H9 (cell line): Measurements from ENCODE around the gene FGFBP2. TPM values are rescaled to one million over a fixed set of nuclear protein-coding genes. Genes with fewer than 3 reads are reported as not detected.

ENCODE experiments used
- DNase-seq: peaks from one replicate; pipeline ENCODE4 v3.0.0-alpha.2; 2017
- H2AFZ ChIP-seq: one replicate; pipeline ENCODE4 v1.6.1; 2013; ENCODE audit warnings: mild to moderate bottlenecking, low read length, control low read depth, moderate library complexity
- H2AK5ac ChIP-seq: 2 replicates; pipeline ENCODE4 v1.6.1; 2013; ENCODE audit warnings: low read length, control low read depth, mixed read lengths; ENCODE audit not compliant: insufficient read length
- H2BK120ac ChIP-seq: one replicate; pipeline ENCODE4 v1.6.1; 2013; ENCODE audit warnings: low read depth, mild to moderate bottlenecking, low read length, control low read depth, inconsistent platforms; ENCODE audit not compliant: poor library complexity, severe bottlenecking
- H2BK12ac ChIP-seq: 2 replicates; pipeline ENCODE4 v1.6.1; 2013; ENCODE audit warnings: low read length, control low read depth, mixed read lengths, low read depth; ENCODE audit not compliant: insufficient read length
- H2BK15ac ChIP-seq: 2 replicates; pipeline ENCODE4 v1.6.1; 2013; ENCODE audit warnings: low read depth, low read length, control low read depth
- H2BK20ac ChIP-seq: one replicate; pipeline ENCODE4 v1.6.1; 2013; ENCODE audit warnings: low read depth, mild to moderate bottlenecking, low read length, control low read depth, inconsistent platforms; ENCODE audit not compliant: poor library complexity, severe bottlenecking
- H2BK5ac ChIP-seq: 2 replicates; pipeline ENCODE4 v1.6.1; 2013; ENCODE audit warnings: low read length, control low read depth, mixed read lengths; ENCODE audit not compliant: insufficient read length
- H3K14ac ChIP-seq: 2 replicates; pipeline ENCODE4 v1.6.1; 2013; ENCODE audit warnings: low read length, control low read depth; ENCODE audit not compliant: insufficient read depth
- H3K18ac ChIP-seq: 2 replicates; pipeline ENCODE4 v1.6.1; 2013; ENCODE audit warnings: low read depth, mild to moderate bottlenecking, mixed read lengths, low read length, control low read depth; ENCODE audit not compliant: insufficient read length
- H3K23ac ChIP-seq: 2 replicates; pipeline ENCODE4 v1.6.1; 2013; ENCODE audit warnings: low read length, control low read depth, mixed read lengths, low read depth; ENCODE audit not compliant: insufficient read length
- H3K23me2 ChIP-seq: 2 replicates; pipeline ENCODE4 v1.6.1; 2013; ENCODE audit warnings: low read depth, mild to moderate bottlenecking, mixed read lengths, low read length, control low read depth; ENCODE audit not compliant: insufficient read length, poor library complexity, severe bottlenecking
- H3K27ac ChIP-seq: 2 replicates; pipeline ENCODE4 v1.5.1; 2013; ENCODE audit warnings: low read length, control low read depth, mixed read lengths, low read depth; ENCODE audit not compliant: insufficient read length
- H3K27me3 ChIP-seq: 2 replicates; pipeline ENCODE4 v1.6.1; 2013; ENCODE audit warnings: low read length, control low read depth, inconsistent platforms; ENCODE audit not compliant: insufficient read depth
- H3K4ac ChIP-seq: 2 replicates; pipeline ENCODE4 v1.6.1; 2013; ENCODE audit warnings: low read depth, mild to moderate bottlenecking, control low read depth, inconsistent platforms, low read length, moderate library complexity
- H3K4me1 ChIP-seq: 2 replicates; pipeline ENCODE4 v1.6.1; 2013; ENCODE audit warnings: low read length, control low read depth, inconsistent platforms; ENCODE audit not compliant: insufficient read depth
- H3K4me2 ChIP-seq: 2 replicates; pipeline ENCODE4 v1.6.1; 2013; ENCODE audit warnings: low read length, control low read depth, mixed read lengths; ENCODE audit not compliant: insufficient read length, insufficient read depth
- H3K56ac ChIP-seq: 2 replicates; pipeline ENCODE4 v1.6.1; 2013; ENCODE audit warnings: low read depth, mild to moderate bottlenecking, mixed read lengths, low read length, control low read depth; ENCODE audit not compliant: insufficient read length
- H3K79me1 ChIP-seq: 2 replicates; pipeline ENCODE4 v1.6.1; 2013; ENCODE audit warnings: low read depth, mild to moderate bottlenecking, moderate library complexity, low read length, control low read depth, inconsistent platforms; ENCODE audit not compliant: insufficient read depth, poor library complexity, severe bottlenecking
- H3K79me2 ChIP-seq: 2 replicates; pipeline ENCODE4 v1.6.1; 2013; ENCODE audit warnings: low read length, control low read depth, inconsistent platforms; ENCODE audit not compliant: insufficient read depth
- H3K9ac ChIP-seq: 2 replicates; pipeline ENCODE4 v1.6.1; 2013; ENCODE audit warnings: low read length, control low read depth, mixed read lengths; ENCODE audit not compliant: insufficient read length; ENCODE audit errors: extremely low read depth
- H3K9me3 ChIP-seq: one replicate; pipeline ENCODE4 v1.6.1; 2013; ENCODE audit warnings: low read depth, low read length, inconsistent platforms; ENCODE audit not compliant: control insufficient read depth
- H3T11ph ChIP-seq: one replicate; pipeline ENCODE4 v1.6.1; 2013; ENCODE audit warnings: mild to moderate bottlenecking, low read length, control low read depth, inconsistent platforms
- H4K20me1 ChIP-seq: one replicate; pipeline ENCODE4 v1.6.1; 2013; ENCODE audit not compliant: control insufficient read depth, insufficient read length, insufficient read depth
- H4K5ac ChIP-seq: 2 replicates; pipeline ENCODE4 v1.6.1; 2013; ENCODE audit warnings: low read depth, mild to moderate bottlenecking, mixed read lengths, low read length, control low read depth; ENCODE audit not compliant: insufficient read length
- H4K8ac ChIP-seq: replicated peaks from 2 replicates; pipeline ENCODE4 v1.6.1; 2013; ENCODE audit warnings: low read length, control low read depth, mixed read lengths, low read depth; ENCODE audit not compliant: insufficient read length
- H4K91ac ChIP-seq: 2 replicates; pipeline ENCODE4 v1.6.1; 2013; ENCODE audit warnings: low read depth, mild to moderate bottlenecking, moderate library complexity, mixed read lengths, low read length, control low read depth; ENCODE audit not compliant: insufficient read length
- H3K27ac Mint-ChIP-seq, 3 experiments: 2 replicates in 2 of 3; 3 replicates in 1 of 3; pipeline ENCODE4 v1.8.0; 2020 to 2021; ENCODE audit warnings: mixed read lengths in 3 of 3, mild to moderate bottlenecking in 1 of 3, moderate library complexity in 1 of 3
- H3K27me3 Mint-ChIP-seq: 2 replicates; pipeline ENCODE4 v1.8.0; 2021; ENCODE audit warnings: low read depth, mild to moderate bottlenecking, moderate library complexity, mixed read lengths
- H3K36me3 Mint-ChIP-seq, 3 experiments: 2 replicates in 2 of 3; 3 replicates in 1 of 3; pipeline ENCODE4 v1.8.0; 2020 to 2021; ENCODE audit warnings: low read depth in 3 of 3, mixed read lengths in 3 of 3; ENCODE audit not compliant: insufficient read depth in 1 of 3
- H3K4me1 Mint-ChIP-seq, 2 experiments: 2 replicates each; pipeline ENCODE4 v1.8.0; 2020; ENCODE audit warnings: mixed read lengths in 2 of 2
- H3K4me3 Mint-ChIP-seq, 2 experiments: 2 replicates in 1 of 2; 3 replicates in 1 of 2; pipeline ENCODE4 v1.8.0; 2020 to 2021; ENCODE audit warnings: mild to moderate bottlenecking in 2 of 2, mixed read lengths in 2 of 2, moderate library complexity in 1 of 2
- H3K9me3 Mint-ChIP-seq, 2 experiments: 2 replicates in 1 of 2; 3 replicates in 1 of 2; pipeline ENCODE4 v1.8.0; 2020; ENCODE audit warnings: mild to moderate bottlenecking in 2 of 2, mixed read lengths in 2 of 2, moderate library complexity in 1 of 2
- CTCF ChIP-seq: fragments of 200-600 bp; sonication (generic); conservative IDR thresholded peaks from 3 replicates; pipeline ENCODE4 v1.8.0; 2021; ENCODE audit warnings: antibody characterized with exemption, mild to moderate bottlenecking
- WGBS: extraction: QIAGEN DNeasy Blood & Tissue Kit; methylation state at CpG from one replicate; pipeline ENCODE4 v1.1.7; 2013; ENCODE audit warnings: missing lambda C conversion rate, low lambda C conversion rate, mixed read lengths; ENCODE audit not compliant: insufficient read length; ENCODE audit errors: extremely low coverage; 5-methylcytosine and 5-hydroxymethylcytosine counted together
- total RNA-seq: library from RNA; stranded (reverse); gene quantifications from 2 replicates; pipeline ENCODE4 v1.2.1, GENCODE V29; 2021

Gene FGFBP2
- total RNA-seq, 1 experiment from 2014 or later: not detected

DNA sequence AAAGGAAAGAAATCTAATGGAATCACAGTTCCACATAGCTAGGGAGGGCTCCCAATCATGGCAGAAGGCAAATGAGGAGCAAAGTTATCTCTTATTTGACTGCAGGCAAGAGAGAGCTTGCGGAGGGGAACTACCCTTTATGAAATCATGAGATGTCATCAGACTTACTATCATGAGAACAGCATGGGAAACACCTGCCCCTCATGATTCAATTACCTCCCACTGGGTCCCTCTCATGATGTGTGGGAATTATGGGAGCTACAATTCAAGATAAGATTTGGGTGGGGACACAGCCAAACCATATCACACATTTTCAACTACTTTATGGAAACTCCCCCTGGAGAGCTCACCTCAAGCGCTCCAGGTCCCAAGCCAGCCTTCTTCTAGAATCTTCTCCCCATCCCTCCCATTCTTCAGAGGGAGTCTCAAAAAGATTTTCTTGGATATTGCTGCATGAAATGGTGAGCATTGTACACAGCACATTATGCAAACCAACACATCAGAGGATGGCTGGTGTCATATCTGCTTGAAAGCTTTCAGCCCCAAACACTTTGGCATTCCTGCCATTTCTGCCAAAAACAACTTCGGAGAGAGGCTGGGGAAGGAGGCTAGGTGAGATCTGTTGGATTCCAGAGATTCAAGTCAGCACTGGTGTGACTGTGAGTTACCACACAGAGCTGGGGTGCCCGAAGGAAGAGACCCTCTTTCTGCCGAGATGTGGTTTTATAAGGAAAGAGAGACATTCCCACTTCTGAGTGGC lies 31.3 kb downstream of the FGFBP2 start:
- Histone ChIP-seq H2BK12ac (no peak overlapping the region), H2AK5ac (no peak overlapping the region), H3K4me1 (no peaks in the 10 kb centered on the region), H3K14ac (no peak overlapping the region), H3K79me1 (no peaks in the 10 kb centered on the region), H4K91ac (no peak overlapping the region), H4K5ac (no peak overlapping the region), H3K56ac (no peak overlapping the region), H3K4me2 (no peak overlapping the region), H2BK5ac (no peak overlapping the region), H3K23me2 (no peaks in the 10 kb centered on the region), H2BK120ac (no peak overlapping the region), H3T11ph (no peak overlapping the region), H4K8ac (no peak overlapping the region), H3K18ac (no peak overlapping the region), H3K23ac (no peak overlapping the region), H3K9me3 (no peaks in the 10 kb centered on the region), H2AFZ (no peak overlapping the region), H3K4ac (no peak overlapping the region), H3K27me3 (no peaks in the 10 kb centered on the region), H2BK20ac (no peak overlapping the region), H3K27ac (no peak overlapping the region), H2BK15ac (no peak overlapping the region), H3K79me2 (no peaks in the 10 kb centered on the region), H3K9ac (no peak overlapping the region), H4K20me1 (no peaks in the 10 kb centered on the region)
- Mint-ChIP-seq H3K27me3 (no peaks in the 10 kb centered on the region; the same call in 1 of the 2 replicates), H3K4me3 (no peak overlapping the region), H3K9me3 (no peaks in the 10 kb centered on the region), H3K27ac (no peak overlapping the region; a peak in 1 of 7 replicates), H3K36me3 (no peaks in the 10 kb centered on the region), H3K4me1 (no peaks in the 10 kb centered on the region)
- no CpG with 5 or more reads among the region's 5 CpGs for WGBS
- no peak for DNase-seq
- no peak for TF ChIP-seq CTCF
